Neural crest cell (in vitro differentiated cells): ENCODE measurements around the gene CNN1. TPM values are rescaled to one million over a fixed set of nuclear protein-coding genes. Genes with fewer than 3 reads are reported as not detected.
A peak's percentile ranks its signal among the peaks of the same experiment; 100 is the strongest.

ENCODE experiments used
- DNase-seq: peaks from one replicate; pipeline ENCODE4 v3.0.0; 2021; ENCODE audit warnings: low read depth, mixed read lengths, low spot score
- H3K27ac Mint-ChIP-seq: one replicate; pipeline ENCODE4 v1.8.0; 2021; ENCODE audit warnings: mild to moderate bottlenecking, mixed read lengths; ENCODE audit not compliant: unreplicated experiment
- H3K27me3 Mint-ChIP-seq: 2 replicates; pipeline ENCODE4 v1.8.0; 2021; ENCODE audit warnings: low read depth, mild to moderate bottlenecking, mixed read lengths
- H3K36me3 Mint-ChIP-seq: 2 replicates; pipeline ENCODE4 v1.8.0; 2021; ENCODE audit warnings: low read depth, mild to moderate bottlenecking, mixed read lengths
- H3K4me1 Mint-ChIP-seq: 2 replicates; pipeline ENCODE4 v1.8.0; 2021; ENCODE audit warnings: mixed read lengths
- H3K4me3 Mint-ChIP-seq: one replicate; pipeline ENCODE4 v1.8.0; 2021; ENCODE audit warnings: mild to moderate bottlenecking, mixed read lengths
- H3K9me3 Mint-ChIP-seq: 2 replicates; pipeline ENCODE4 v1.8.0; 2021; ENCODE audit warnings: mixed read lengths
- total RNA-seq: library from RNA; stranded (reverse); gene quantifications from 2 replicates; pipeline ENCODE4 v1.2.1, GENCODE V29; 2021
- TF ChIP-seq, protein P1 (sequence below): fragments of 200-600 bp; sonication (generic); conservative IDR thresholded peaks from 2 replicates; pipeline ENCODE4 v1.5.0; 2021; ENCODE audit warnings: antibody characterized with exemption, mild to moderate bottlenecking

CNN1 gene
- total RNA-seq, 1 donor from 2014 or later = 1.6 TPM

GRCh38 chr19:11552666-11553372 is 14.2 kb downstream of the CNN1 start:
- H3K4me1 Mint-ChIP-seq = peaks cover 7% of the 10 kb centered on the region

GRCh38 chr19:11554160-11554559 is 15.5 kb downstream of the CNN1 start:
- H3K27ac Mint-ChIP-seq = no peak overlapping the region
- H3K4me1 Mint-ChIP-seq = peaks cover 17% of the 10 kb centered on the region
- peak overlapping the region; percentile 67 for H3K4me3 Mint-ChIP-seq
- H3K27me3 Mint-ChIP-seq = no peaks in the 10 kb centered on the region
- peaks cover 5% of the 10 kb centered on the region for H3K36me3 Mint-ChIP-seq
- TF ChIP-seq, protein P1, sequence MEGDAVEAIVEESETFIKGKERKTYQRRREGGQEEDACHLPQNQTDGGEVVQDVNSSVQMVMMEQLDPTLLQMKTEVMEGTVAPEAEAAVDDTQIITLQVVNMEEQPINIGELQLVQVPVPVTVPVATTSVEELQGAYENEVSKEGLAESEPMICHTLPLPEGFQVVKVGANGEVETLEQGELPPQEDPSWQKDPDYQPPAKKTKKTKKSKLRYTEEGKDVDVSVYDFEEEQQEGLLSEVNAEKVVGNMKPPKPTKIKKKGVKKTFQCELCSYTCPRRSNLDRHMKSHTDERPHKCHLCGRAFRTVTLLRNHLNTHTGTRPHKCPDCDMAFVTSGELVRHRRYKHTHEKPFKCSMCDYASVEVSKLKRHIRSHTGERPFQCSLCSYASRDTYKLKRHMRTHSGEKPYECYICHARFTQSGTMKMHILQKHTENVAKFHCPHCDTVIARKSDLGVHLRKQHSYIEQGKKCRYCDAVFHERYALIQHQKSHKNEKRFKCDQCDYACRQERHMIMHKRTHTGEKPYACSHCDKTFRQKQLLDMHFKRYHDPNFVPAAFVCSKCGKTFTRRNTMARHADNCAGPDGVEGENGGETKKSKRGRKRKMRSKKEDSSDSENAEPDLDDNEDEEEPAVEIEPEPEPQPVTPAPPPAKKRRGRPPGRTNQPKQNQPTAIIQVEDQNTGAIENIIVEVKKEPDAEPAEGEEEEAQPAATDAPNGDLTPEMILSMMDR = no peak
- H3K9me3 Mint-ChIP-seq = no peaks in the 10 kb centered on the region
- DNase-seq = no peak

More at GRCh38 chr19:11552666-11553372, 14.2 kb downstream of the CNN1 start:
- no peak overlapping the region for H3K4me3 Mint-ChIP-seq
- no peaks in the 10 kb centered on the region for H3K27me3 Mint-ChIP-seq
- TF ChIP-seq, protein P1 = no peak
- DNase-seq = no peak
- H3K9me3 Mint-ChIP-seq = no peaks in the 10 kb centered on the region
- peaks cover 5% of the 10 kb centered on the region for H3K36me3 Mint-ChIP-seq
- no peak overlapping the region for H3K27ac Mint-ChIP-seq

GRCh38 chr19:11555246-11555645 is 16.6 kb downstream of the CNN1 start:
- peak overlapping the region; percentile 71 for H3K4me3 Mint-ChIP-seq

GRCh38 chr19:11556634-11557420 is 18.2 kb downstream of the CNN1 start:
- no peaks in the 10 kb centered on the region for H3K27me3 Mint-ChIP-seq
- H3K9me3 Mint-ChIP-seq = no peaks in the 10 kb centered on the region
- peaks cover 28% of the 10 kb centered on the region for H3K4me1 Mint-ChIP-seq
- peaks cover 5% of the 10 kb centered on the region for H3K36me3 Mint-ChIP-seq
- DNase-seq = no peak
- peak overlapping the region; percentile 97 for H3K4me3 Mint-ChIP-seq
- TF ChIP-seq, protein P1 = no peak
- no peak overlapping the region for H3K27ac Mint-ChIP-seq

More at GRCh38 chr19:11555246-11555645, 16.6 kb downstream of the CNN1 start:
- Mint-ChIP-seq H3K9me3 (no peaks in the 10 kb centered on the region), H3K4me1 (peaks cover 22% of the 10 kb centered on the region), H3K27me3 (no peaks in the 10 kb centered on the region), H3K27ac (no peak overlapping the region), H3K36me3 (peaks cover 5% of the 10 kb centered on the region)
- TF ChIP-seq, protein P1 = no peak
- DNase-seq = no peak

DNA sequence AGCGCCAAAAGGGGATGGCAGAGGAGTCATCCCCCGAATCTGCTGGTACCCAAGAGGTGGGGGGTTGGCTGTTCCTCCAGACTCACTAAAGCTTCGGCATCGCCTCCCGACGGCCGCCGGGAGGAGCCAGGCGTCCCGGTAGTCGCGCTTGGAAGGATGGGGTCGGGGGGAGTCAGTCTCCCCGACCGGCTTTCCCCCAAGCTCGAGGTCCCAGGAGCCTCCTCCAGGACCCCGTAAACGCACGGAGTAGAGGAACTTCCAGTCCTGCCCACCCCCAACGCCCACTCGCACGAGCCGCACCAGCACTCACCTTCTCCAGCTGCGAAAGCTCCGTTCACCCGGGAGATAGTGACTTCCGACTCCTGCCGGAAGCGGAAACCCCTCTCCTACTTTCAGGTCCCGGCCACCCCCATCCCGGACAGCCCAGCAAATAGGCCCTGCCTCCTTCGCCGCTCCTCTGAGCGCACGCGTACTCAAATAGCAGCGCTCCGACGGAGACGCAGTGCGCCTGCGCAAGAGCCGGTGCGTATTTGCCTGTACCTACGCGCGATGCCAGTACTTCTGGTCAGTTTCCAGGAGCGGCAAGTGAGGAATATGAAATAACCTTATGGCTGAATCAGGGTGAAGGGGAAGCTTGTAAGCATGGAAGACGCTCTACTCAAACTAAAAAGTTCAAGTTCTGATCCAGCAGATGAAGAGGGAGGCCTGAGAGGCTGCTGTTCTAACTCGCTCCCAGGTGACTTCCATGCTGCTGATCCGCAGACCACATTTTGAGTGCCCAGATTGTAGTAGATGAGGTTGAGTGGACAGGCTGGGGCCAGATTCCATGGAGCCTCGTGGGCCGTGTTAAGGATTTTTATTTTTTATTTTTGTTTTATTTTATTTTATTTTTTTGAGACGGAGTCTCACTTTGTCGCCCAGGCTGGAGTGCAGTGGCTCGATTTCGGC is 20.5 kb downstream of the CNN1 start, which contains the start of gene ELOF1:
Gene ELOF1, minus strand, starts transcription at position 350 of the 948 bp plus-strand sequence. CDS start 4,883 bp downstream, outside the sequence.
- Mint-ChIP-seq H3K36me3 (peaks cover 5% of the 10 kb centered on the region), H3K27ac (peak within 1 kb of the TSS; percentile 43), H3K4me3 (peak within 1 kb of the TSS; percentile 97), H3K27me3 (no peaks in the 10 kb centered on the region), H3K9me3 (no peaks in the 10 kb centered on the region), H3K4me1 (peaks cover 28% of the 10 kb centered on the region)
- TF ChIP-seq, protein P1 = no peak
- DNase-seq = peak; percentile 93
